Measurements from ENCODE around the gene CPLX3.

Gene CPLX3

GRCh38 chr15:74787251-74788041 is 39.0 kb upstream of the CPLX3 start:
- ATAC-seq: peak; percentile 72
- TF ChIP-seq ZNF70 (CRISPR knock-in tag; IDR thresholded peaks at IDR 0.05): no peak
- no peak for TF ChIP-seq ZFP30 (CRISPR knock-in tag; IDR thresholded peaks at IDR 0.05)
- no peak for TF ChIP-seq GLIS3 (CRISPR knock-in tag; IDR thresholded peaks at IDR 0.05)
- no peak for TF ChIP-seq TSHZ2 (CRISPR knock-in tag; IDR thresholded peaks at IDR 0.05)
- TF ChIP-seq POU6F1 (CRISPR knock-in tag; IDR thresholded peaks at IDR 0.05; ENCODE audit: borderline replicate concordance, low read depth): no peak

GRCh38 chr15:74788042-74788682 is 38.3 kb upstream of the CPLX3 start:
- TF ChIP-seq SNAI2 (CRISPR knock-in tag; IDR thresholded peaks at IDR 0.05): no peak
- no peak for TF ChIP-seq PPARA (CRISPR knock-in tag; IDR thresholded peaks at IDR 0.05; ENCODE audit: borderline replicate concordance)
- no peak for ATAC-seq

GRCh38 chr15:74788683-74789151 is 37.7 kb upstream of the CPLX3 start:
- TF ChIP-seq ZFP30 (CRISPR knock-in tag; IDR thresholded peaks at IDR 0.05): no peak
- no peak for TF ChIP-seq OSR1 (CRISPR knock-in tag; IDR thresholded peaks at IDR 0.05)
- TF ChIP-seq ZNF70 (CRISPR knock-in tag; IDR thresholded peaks at IDR 0.05): no peak
- no peak for TF ChIP-seq ZFP3 (CRISPR knock-in tag; IDR thresholded peaks at IDR 0.05)
- TF ChIP-seq ARNTL (CRISPR knock-in tag; IDR thresholded peaks at IDR 0.05; ENCODE audit: borderline replicate concordance, low read depth): no peak
- TF ChIP-seq TCF4 (CRISPR knock-in tag; IDR thresholded peaks at IDR 0.05; ENCODE audit: borderline replicate concordance): no peak
- TF ChIP-seq RARB (CRISPR knock-in tag; IDR thresholded peaks at IDR 0.05): no peak
- no peak for TF ChIP-seq PATZ1 (CRISPR knock-in tag; IDR thresholded peaks at IDR 0.05; ENCODE audit: borderline replicate concordance)
- TF ChIP-seq ISL1 (CRISPR knock-in tag; IDR thresholded peaks at IDR 0.05): no peak
- TF ChIP-seq ZC3H10 (CRISPR knock-in tag; IDR thresholded peaks at IDR 0.05): no peak
- no peak for TF ChIP-seq ZNF8 (CRISPR knock-in tag; IDR thresholded peaks at IDR 0.05)
- TF ChIP-seq TOX (CRISPR knock-in tag; IDR thresholded peaks at IDR 0.05; ENCODE audit: borderline replicate concordance): no peak
- no peak for TF ChIP-seq CREB5 (CRISPR knock-in tag; IDR thresholded peaks at IDR 0.05; ENCODE audit: low read depth)
- no peak for TF ChIP-seq BACH2 (CRISPR knock-in tag; IDR thresholded peaks at IDR 0.05; ENCODE audit: borderline replicate concordance)
- ATAC-seq: no peak

GRCh38 chr15:74789171-74789631 is 37.2 kb upstream of the CPLX3 start:
- TF ChIP-seq POU6F1 (CRISPR knock-in tag; IDR thresholded peaks at IDR 0.05; ENCODE audit: borderline replicate concordance, low read depth): no peak
- no peak for TF ChIP-seq OSR1 (CRISPR knock-in tag; IDR thresholded peaks at IDR 0.05)
- TF ChIP-seq GLIS3 (CRISPR knock-in tag; IDR thresholded peaks at IDR 0.05): no peak
- no peak for TF ChIP-seq TSHZ2 (CRISPR knock-in tag; IDR thresholded peaks at IDR 0.05)
- no peak for TF ChIP-seq ZNF565 (CRISPR knock-in tag; conservative IDR thresholded peaks at IDR 0.05; ENCODE audit: low read depth)
- TF ChIP-seq CSDC2 (CRISPR knock-in tag; IDR thresholded peaks at IDR 0.05): no peak
- TF ChIP-seq ZNF70 (CRISPR knock-in tag; IDR thresholded peaks at IDR 0.05): no peak
- TF ChIP-seq ESRRG (CRISPR knock-in tag; IDR thresholded peaks at IDR 0.05): no peak
- no peak for TF ChIP-seq TOX (CRISPR knock-in tag; IDR thresholded peaks at IDR 0.05; ENCODE audit: borderline replicate concordance)
- no peak for TF ChIP-seq ZNF8 (CRISPR knock-in tag; IDR thresholded peaks at IDR 0.05)
- no peak for TF ChIP-seq ISL1 (CRISPR knock-in tag; IDR thresholded peaks at IDR 0.05)
- TF ChIP-seq ZFP30 (CRISPR knock-in tag; IDR thresholded peaks at IDR 0.05): no peak
- ATAC-seq: no peak
